Liver (tissue), 2 donors: ENCODE measurements around the gene ASTN1.

ENCODE experiments used
- ATF3 ChIP-seq: IDR thresholded peaks from 2 replicates; pipeline ENCODE4 v1.6.1; 2016; ENCODE audit warnings: antibody characterized with exemption
- MAX ChIP-seq: IDR thresholded peaks from 2 replicates; pipeline ENCODE4 v1.6.1; 2016; ENCODE audit warnings: antibody characterized with exemption
- TAF1 ChIP-seq: conservative IDR thresholded peaks from 2 replicates; pipeline ENCODE4 v1.6.1; 2016; ENCODE audit warnings: antibody characterized with exemption, mild to moderate bottlenecking
- TF ChIP-seq, protein P1 (sequence below): IDR thresholded peaks from 2 replicates; pipeline ENCODE4 v1.6.1; 2016; ENCODE audit warnings: antibody characterized with exemption
- donor health status: healthy.

DNA sequence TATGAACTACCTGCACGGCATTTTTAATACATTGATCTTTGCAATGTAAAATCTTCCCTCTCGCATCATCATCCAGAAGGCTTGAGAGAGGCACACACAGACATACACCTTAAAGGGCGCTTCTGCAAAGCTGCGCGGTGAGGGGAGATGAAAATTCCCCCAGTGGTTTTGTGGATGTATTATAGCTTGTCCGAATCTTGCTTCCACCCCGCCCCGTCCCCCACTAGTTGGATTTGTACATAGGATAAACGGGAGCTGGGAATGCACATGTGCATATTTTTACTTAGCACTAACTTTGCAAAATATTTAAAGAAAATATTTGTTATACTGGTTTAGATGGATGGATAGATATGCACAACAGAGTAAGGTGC is 542 bp upstream of the ASTN1 start:
- TF ChIP-seq TAF1 (no peak), MAX (no peak), ATF3 (no peak)
- TF ChIP-seq, protein P1, sequence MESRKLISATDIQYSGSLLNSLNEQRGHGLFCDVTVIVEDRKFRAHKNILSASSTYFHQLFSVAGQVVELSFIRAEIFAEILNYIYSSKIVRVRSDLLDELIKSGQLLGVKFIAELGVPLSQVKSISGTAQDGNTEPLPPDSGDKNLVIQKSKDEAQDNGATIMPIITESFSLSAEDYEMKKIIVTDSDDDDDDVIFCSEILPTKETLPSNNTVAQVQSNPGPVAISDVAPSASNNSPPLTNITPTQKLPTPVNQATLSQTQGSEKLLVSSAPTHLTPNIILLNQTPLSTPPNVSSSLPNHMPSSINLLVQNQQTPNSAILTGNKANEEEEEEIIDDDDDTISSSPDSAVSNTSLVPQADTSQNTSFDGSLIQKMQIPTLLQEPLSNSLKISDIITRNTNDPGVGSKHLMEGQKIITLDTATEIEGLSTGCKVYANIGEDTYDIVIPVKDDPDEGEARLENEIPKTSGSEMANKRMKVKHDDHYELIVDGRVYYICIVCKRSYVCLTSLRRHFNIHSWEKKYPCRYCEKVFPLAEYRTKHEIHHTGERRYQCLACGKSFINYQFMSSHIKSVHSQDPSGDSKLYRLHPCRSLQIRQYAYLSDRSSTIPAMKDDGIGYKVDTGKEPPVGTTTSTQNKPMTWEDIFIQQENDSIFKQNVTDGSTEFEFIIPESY, result no peak
